ENCODE data around the gene MLH3. TPM values are rescaled to one million over a fixed set of nuclear protein-coding genes. Genes with fewer than 3 reads are reported as not detected.

MLH3 gene
- total and polyA plus RNA-seq, 2 experiments from 2014 or later, result 21.7 to 24.4 TPM

DNA sequence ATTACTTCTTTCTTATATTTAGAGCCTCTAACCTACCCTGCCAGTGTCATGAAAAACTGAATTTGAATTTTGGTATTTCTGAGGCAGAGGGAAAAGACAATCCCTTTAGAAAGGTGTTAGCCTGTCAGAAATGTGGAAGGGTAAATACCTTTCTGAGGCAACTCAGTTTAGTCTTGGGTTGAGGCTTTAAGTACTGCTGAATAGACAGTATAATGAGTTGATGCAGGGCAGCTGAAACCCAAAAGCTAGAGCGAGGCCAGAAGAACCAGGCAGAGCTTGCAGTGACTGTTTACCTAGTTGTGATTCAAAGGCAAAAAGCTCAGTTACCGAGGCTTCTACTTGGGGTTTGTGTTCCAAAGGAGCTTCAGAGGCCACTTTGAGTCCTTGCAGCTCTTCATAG lies 36.9 kb upstream of the MLH3 start:
- no peaks in the 10 kb centered on the region for H3K27me3 ChIP-seq
- TF ChIP-seq, protein P1, sequence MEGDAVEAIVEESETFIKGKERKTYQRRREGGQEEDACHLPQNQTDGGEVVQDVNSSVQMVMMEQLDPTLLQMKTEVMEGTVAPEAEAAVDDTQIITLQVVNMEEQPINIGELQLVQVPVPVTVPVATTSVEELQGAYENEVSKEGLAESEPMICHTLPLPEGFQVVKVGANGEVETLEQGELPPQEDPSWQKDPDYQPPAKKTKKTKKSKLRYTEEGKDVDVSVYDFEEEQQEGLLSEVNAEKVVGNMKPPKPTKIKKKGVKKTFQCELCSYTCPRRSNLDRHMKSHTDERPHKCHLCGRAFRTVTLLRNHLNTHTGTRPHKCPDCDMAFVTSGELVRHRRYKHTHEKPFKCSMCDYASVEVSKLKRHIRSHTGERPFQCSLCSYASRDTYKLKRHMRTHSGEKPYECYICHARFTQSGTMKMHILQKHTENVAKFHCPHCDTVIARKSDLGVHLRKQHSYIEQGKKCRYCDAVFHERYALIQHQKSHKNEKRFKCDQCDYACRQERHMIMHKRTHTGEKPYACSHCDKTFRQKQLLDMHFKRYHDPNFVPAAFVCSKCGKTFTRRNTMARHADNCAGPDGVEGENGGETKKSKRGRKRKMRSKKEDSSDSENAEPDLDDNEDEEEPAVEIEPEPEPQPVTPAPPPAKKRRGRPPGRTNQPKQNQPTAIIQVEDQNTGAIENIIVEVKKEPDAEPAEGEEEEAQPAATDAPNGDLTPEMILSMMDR (IDR thresholded peaks at IDR 0.05; ENCODE audit: low read depth, low read length), result no peak
- DNase-seq (ENCODE audit: low read depth in 1 of 2, low spot score in 1 of 2), result no peak
- no peaks in the 10 kb centered on the region for H3K9me3 ChIP-seq (ENCODE audit: low read depth)
- H3K36me3 ChIP-seq, result peaks cover 62% of the 10 kb centered on the region
- H3K4me3 ChIP-seq, result no peak overlapping the region
- H3K27ac ChIP-seq, result no peak overlapping the region
- no peaks in the 10 kb centered on the region for H3K4me1 ChIP-seq (ENCODE audit: low read depth)

DNA sequence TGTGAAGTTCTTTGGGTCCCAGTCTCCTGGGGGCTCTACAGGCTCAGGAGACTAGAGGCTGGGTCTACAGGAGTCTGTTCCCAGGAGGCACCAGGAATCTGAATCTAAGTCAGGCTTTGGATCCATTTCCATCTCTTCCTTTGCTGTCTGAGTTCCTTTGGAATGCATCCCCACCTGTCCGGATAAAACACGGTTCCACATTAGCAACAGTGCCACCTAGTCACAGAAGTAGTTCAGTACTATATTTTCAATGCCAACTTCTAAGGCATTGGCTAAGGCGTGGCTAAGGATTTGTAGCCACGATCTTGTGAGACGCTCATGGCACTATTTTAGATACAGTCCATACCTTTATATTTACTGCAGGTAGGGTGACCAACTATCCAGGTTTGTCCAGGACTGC lies 33.2 kb upstream of the MLH3 start:
- Histone ChIP-seq H3K36me3 (peaks cover 58% of the 10 kb centered on the region), H3K4me3 (no peak overlapping the region), H3K9me3 (ENCODE audit: low read depth) (no peaks in the 10 kb centered on the region), H3K27me3 (no peaks in the 10 kb centered on the region), H3K4me1 (ENCODE audit: low read depth) (no peaks in the 10 kb centered on the region), H3K27ac (no peak overlapping the region)
- no peak for DNase-seq (ENCODE audit: low read depth in 1 of 2, low spot score in 1 of 2)
- TF ChIP-seq, protein P1 (IDR thresholded peaks at IDR 0.05; ENCODE audit: low read depth, low read length), result no peak

DNA sequence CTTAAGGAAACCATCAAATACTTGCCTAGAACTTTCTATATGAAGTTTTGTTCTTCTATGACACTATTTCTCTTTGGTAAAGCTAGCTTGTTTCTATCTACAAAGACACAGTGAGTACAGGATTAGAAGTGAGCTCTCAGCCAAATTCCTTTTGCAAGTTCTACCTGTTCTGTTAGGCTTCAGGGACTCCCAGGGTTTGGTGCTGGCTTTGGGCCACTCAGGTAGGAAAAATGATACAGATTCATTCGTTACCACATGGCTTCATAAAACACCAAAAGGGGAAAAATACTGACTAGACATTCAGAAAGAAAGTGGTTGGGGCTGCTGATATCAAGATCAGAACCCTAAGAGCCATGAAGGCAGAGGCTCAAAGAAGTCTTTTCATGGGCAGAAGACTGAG lies 32.0 kb upstream of the MLH3 start:
- Histone ChIP-seq H3K4me1 (ENCODE audit: low read depth) (no peaks in the 10 kb centered on the region), H3K27me3 (no peaks in the 10 kb centered on the region), H3K36me3 (peaks cover 56% of the 10 kb centered on the region), H3K9me3 (ENCODE audit: low read depth) (no peaks in the 10 kb centered on the region), H3K4me3 (no peak overlapping the region), H3K27ac (no peak overlapping the region)
- TF ChIP-seq, protein P1 (IDR thresholded peaks at IDR 0.05; ENCODE audit: low read depth, low read length), result no peak
- no peak for DNase-seq (ENCODE audit: low read depth in 1 of 2, low spot score in 1 of 2)

DNA sequence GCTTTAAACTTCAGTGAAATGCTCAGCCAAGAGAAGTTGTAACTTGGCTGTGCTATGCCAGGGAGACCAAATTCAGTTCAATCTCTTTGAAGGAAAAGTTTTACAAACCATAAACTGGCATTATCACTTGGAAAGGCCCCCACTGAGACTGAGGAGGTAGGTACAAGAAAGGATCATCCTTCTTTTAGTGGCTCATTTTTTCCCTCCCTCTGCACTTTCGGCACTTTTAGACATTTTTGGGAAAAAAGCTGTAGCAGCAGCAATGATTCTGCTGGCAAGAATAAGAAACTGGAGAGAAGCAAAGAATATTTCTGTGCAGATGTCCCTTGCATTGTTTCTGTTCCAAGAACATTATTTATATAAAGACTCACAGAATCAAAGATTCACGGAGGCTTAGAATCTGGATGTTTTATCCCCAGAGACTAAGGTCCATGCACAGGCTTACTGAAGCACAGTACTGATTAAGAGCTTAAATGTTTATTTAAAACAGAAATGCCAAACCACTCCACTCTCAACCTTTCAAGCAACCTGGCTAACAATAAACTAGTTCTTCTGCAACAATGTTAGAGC lies 30.5 kb upstream of the MLH3 start:
- Histone ChIP-seq H3K4me1 (ENCODE audit: low read depth) (no peaks in the 10 kb centered on the region), H3K36me3 (peaks cover 40% of the 10 kb centered on the region), H3K27ac (peak overlapping the region; percentile 9), H3K9me3 (ENCODE audit: low read depth) (no peaks in the 10 kb centered on the region), H3K4me3 (no peak overlapping the region), H3K27me3 (no peaks in the 10 kb centered on the region)
- DNase-seq (ENCODE audit: low read depth in 1 of 2, low spot score in 1 of 2), result no peak
- TF ChIP-seq, protein P1 (IDR thresholded peaks at IDR 0.05; ENCODE audit: low read depth, low read length), result no peak

DNA sequence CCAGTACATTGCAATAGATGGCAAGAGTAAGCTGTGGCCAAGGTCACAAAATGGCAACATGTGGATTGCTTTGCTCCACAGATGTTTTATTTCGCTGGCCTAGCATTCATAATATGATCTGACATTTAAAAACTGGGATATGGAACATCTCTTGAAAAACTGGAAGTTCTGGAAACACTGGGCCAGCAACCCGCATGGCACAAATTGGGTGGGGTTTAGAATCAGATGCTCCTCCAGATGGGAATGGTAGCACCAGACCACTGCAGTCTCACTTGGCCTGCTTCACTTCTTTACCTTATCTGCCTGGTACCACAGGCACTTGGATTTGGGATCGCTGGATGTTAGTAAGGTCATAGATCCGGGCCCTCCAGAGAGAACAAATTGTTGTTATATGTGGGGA lies 28.3 kb upstream of the MLH3 start:
- Histone ChIP-seq H3K36me3 (peaks cover 20% of the 10 kb centered on the region), H3K27ac (no peak overlapping the region), H3K4me1 (ENCODE audit: low read depth) (no peaks in the 10 kb centered on the region), H3K9me3 (ENCODE audit: low read depth) (no peaks in the 10 kb centered on the region), H3K27me3 (no peaks in the 10 kb centered on the region), H3K4me3 (no peak overlapping the region)
- DNase-seq (ENCODE audit: low read depth in 1 of 2, low spot score in 1 of 2), result no peak
- TF ChIP-seq, protein P1 (IDR thresholded peaks at IDR 0.05; ENCODE audit: low read depth, low read length), result no peak
